Tongue (tissue), 2 donors: ENCODE measurements around the gene TAS1R2. TPM values are rescaled to one million over a fixed set of nuclear protein-coding genes. Genes with fewer than 3 reads are reported as not detected.
"Not testable (repeated sequence)": the region's sequence is repeated elsewhere in the genome, so short reads cannot be mapped to it uniquely, and the experiment has no call there.

Experiments used
- DNase-seq: peaks from one replicate; pipeline ENCODE4 v3.0.0-alpha.2; 2015
- total RNA-seq: library from RNA; depleted of rRNA; stranded (reverse); fragments of >200 nt; gene quantifications from one replicate; pipeline ENCODE4 v1.2.3, GENCODE V29; 2014

The TAS1R2 gene
- total RNA-seq, 1 donor from 2014 or later = not detected

GRCh38 chr1:18883636-18884418 is 24.4 kb upstream of the TAS1R2 start:
- DNase-seq = peak; percentile 84

- no peak for DNase-seq
Observed at GRCh38 chr1:18883079-18883478, 23.6 kb upstream of the TAS1R2 start.

DNA sequence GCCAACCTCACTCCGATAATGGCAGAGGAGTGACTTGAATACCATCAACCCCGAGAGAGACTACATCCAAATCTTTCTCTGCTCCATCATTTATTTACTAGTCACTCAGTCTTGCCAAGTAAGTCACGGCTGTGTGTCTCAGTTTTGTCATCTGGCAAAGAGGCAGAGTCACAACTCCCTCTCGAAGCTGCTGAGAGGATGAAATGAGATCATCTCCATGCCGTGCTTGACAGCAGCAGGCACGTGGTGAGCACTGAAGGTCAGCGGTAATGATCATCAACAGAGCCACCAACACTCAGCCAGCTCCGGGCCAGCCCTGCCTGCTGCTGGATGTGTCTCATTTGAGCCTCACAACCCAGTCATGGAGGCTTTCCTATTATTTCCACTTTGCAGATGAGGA is 23.0 kb upstream of the TAS1R2 start:
- DNase-seq = no peak

DNA sequence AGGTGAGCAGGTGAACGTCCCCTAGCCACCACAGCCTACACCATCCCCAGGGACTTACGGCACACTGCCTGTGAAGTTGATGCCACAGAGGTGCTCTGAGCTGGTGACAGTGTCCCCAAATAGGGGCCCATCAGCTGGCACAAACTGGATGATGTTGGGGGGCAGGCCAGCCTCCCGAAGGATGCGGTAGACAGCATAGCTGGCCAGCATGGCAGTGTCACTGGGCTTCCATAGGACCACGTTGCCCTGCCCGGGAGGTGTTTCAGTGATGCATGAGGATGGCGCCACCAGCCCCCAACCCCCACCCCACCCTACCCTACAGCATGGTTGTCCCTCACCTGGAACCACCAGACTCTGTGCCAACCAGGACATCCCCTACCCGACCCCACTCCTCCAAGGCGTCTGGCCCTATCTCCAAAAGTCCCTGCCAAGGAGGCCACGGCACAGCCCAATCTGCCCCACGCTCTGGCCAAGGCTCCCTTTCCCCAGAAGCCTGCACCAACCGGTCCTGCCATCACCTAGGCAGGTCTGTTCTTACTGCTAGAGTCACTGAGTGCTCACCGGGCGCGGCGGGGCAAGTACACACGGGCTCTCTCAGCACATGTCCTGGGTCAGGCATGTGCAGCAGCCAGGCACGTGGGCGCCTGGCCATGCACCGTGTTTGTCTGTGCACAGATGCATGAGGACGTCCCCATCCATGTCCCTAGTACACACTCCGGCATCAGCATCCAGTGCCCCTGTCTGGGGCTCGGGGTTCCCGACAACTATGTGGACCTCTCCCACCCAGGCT is 22.4 kb upstream of the TAS1R2 start:
- DNase-seq = no peak

- DNase-seq = no peak
Observed at GRCh38 chr1:18881164-18881563, 21.7 kb upstream of the TAS1R2 start.

- DNase-seq = no peak
Observed at GRCh38 chr1:18880585-18880984, 21.1 kb upstream of the TAS1R2 start.

- DNase-seq = no peak
Observed at GRCh38 chr1:18879791-18880309, 20.4 kb upstream of the TAS1R2 start.

GRCh38 chr1:18879215-18879790 is 19.8 kb upstream of the TAS1R2 start:
- no peak for DNase-seq

DNA sequence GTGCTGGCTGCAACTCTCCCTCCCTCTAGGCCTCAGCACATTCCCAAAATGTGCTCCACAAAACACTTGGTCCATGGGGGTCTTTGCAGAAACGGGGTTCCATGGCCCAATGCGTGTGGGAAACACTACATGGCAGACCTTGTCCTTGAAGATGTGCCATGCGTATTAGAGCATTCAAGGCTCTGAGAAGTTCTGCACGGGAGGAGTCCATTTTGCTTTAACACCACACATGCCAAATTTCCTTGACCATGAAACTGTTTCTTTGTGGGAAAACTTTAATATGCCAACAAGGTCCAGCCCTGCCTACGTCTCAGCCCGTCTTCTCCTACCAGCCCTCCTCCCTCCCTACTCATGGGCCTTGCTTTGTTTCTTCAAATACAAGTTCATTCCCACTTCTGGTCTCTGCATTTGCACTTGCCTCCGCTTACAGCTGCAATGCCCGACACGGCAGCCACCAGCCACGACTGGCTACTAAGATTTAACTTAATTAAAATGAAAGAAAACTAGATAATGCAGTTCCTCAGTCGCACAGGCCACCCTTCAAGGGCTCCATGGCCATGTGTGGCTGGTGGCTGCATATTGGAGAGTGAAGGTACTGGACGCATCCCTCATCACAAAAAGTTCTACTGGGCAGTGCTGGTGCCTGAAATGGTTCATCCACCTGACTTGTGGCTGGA is 19.2 kb upstream of the TAS1R2 start:
- DNase-seq = no peak

- no peak for DNase-seq
Observed at GRCh38 chr1:18877282-18877681, 17.8 kb upstream of the TAS1R2 start.

DNA sequence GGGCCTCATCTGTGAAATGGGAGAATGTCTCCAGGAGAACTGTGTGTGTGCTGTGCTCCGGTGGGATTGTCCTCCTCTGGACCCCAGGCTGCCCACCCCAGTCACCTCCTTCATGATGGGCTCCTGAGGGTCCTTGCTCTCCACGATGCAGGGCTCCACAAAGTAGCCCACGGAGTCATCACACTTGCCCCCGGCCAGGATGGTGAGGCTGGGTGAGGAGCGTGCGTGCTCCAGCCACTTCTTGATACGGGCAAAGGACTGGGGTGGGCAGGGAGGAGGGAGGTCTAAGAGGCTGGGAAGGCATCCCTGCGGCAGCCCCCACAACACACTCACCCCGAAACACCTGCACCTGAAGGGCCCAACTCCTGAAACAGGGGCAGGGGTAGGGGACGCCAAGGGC is 16.8 kb upstream of the TAS1R2 start:
- no peak for DNase-seq

DNA sequence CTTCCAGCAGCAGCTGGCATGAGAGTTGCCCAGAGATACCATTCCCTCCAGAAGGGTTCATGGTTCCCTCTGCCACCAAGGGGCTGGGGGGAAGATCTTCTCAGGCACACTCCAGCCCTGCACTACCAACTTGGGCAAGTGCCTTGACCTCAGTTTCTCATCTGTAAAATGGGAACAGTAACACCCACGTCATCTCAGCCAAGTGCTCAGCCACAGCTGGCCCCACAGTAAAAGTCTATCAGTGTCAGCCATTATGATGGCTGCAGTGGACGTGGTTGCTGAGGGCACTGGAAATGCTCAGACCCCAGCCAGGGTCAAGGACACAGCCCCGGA is 16.3 kb upstream of the TAS1R2 start:
- DNase-seq = no peak

GRCh38 chr1:18875107-18875795 is 15.8 kb upstream of the TAS1R2 start:
- DNase-seq = peak; percentile 94

- peak; percentile 38 for DNase-seq
Observed at GRCh38 chr1:18874600-18874999, 15.1 kb upstream of the TAS1R2 start.

DNA sequence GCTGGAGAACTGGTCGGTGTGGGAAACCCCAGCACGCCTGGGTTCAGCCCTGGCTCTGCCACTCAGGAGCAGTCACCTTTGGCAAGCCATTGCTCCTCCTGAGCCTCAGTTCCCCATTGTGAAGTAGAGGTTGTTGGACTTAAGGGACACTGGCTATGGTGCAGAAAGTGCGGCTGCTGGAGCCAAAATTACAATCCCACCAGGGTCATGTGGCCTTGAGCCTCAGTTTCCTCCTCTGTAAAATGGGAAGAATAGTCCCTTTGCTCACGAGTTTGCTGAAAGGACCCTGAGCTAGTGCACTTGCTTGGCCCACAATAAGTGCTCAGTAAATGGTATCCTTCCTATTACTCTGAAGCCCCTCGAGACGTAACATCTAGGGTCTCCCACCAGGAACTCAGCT is 14.6 kb upstream of the TAS1R2 start:
- DNase-seq = no peak

- no peak for DNase-seq
Observed at GRCh38 chr1:18872071-18872611, 12.7 kb upstream of the TAS1R2 start.

DNA sequence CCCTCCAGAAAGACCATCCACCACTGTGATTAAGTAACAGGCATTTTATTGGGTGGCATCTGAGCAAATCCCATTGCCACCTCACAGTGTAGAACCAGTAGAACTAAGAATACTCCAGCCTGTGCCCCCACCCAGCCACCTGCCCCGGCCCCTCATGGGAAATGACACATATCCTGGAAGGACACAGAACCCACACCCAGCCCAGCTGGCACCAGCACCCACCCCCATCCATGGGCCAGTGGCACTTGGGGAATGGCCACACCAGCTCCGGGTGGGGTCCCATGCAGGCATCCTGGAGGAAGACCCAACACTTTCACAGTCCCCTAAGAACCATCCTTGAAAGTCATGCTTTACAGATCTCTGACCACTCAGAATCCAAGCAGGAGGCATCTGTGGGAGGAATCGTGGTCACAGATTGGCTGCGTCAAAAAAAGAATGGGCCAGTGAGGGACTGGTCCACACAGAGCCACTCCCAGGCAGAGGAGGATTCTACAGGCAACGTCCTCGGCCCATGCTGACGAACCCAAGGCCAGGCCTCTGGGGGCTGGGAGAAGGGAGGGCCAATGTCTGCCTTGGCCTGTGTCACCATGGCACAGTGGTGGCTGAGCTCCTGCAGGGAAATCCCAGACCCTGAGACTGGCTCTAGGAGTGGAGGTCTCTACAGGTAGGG is 12.1 kb upstream of the TAS1R2 start:
- no peak for DNase-seq

- DNase-seq = no peak
Observed at GRCh38 chr1:18870957-18871356, 11.5 kb upstream of the TAS1R2 start.

DNA sequence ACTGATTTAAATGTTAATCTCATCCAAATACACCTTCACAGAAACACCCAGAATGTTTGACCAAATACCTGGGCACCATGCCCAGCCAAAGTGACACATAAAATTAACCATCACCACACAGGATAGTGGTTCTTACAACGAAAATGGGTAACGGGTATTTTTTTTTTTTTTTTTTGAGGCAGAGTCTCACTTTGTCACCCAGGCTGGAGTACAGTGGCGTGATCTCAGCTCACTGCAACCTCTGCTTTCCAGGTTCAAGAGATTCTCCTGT is 11.1 kb upstream of the TAS1R2 start:
- DNase-seq = not testable (repeated sequence)

GRCh38 chr1:18869847-18870594 is 10.6 kb upstream of the TAS1R2 start:
- no peak for DNase-seq
